ENCODE data around the gene PRG2. TPM values are rescaled to one million over a fixed set of nuclear protein-coding genes. Genes with fewer than 3 reads are reported as not detected.

PRG2 gene
- total RNA-seq, 1 donor = not detected

- TF ChIP-seq CTCF (IDR thresholded peaks at IDR 0.05; ENCODE audit: extremely low read depth, low read depth, low read length) = no peak
- no peaks in the 10 kb centered on the region for H3K9me3 ChIP-seq (ENCODE audit: low read depth, low read length)
- no peaks in the 10 kb centered on the region for H3K36me3 ChIP-seq (ENCODE audit: insufficient read depth, low read length)
- DNase-seq (ENCODE audit: insufficient read length, low spot score, missing footprints) = no peak
- peaks cover 10% of the 10 kb centered on the region for H3K27me3 ChIP-seq (ENCODE audit: insufficient read depth, low read length)
- H3K27ac ChIP-seq (ENCODE audit: low read depth, low read length) = no peak overlapping the region
- H3K4me3 ChIP-seq (ENCODE audit: insufficient read depth, low read length) = no peak overlapping the region
- H4K20me1 ChIP-seq (ENCODE audit: insufficient read depth, low read length) = no peaks in the 10 kb centered on the region
- no peaks in the 10 kb centered on the region for H3K79me2 ChIP-seq (ENCODE audit: insufficient read depth, low read length)
- H3K4me2 ChIP-seq (ENCODE audit: insufficient read depth, low read length) = peak overlapping the region; percentile 36
- H2AFZ ChIP-seq (ENCODE audit: low read length) = no peak overlapping the region
- no peaks in the 10 kb centered on the region for H3K4me1 ChIP-seq (ENCODE audit: insufficient read depth, low read length)
Observed at GRCh38 chr11:57357856-57358255, 32.6 kb downstream of the PRG2 start.

- no peaks in the 10 kb centered on the region for H3K36me3 ChIP-seq (ENCODE audit: insufficient read depth, low read length)
- H2AFZ ChIP-seq (ENCODE audit: low read length) = no peak overlapping the region
- no peaks in the 10 kb centered on the region for H3K79me2 ChIP-seq (ENCODE audit: insufficient read depth, low read length)
- no peaks in the 10 kb centered on the region for H3K9me3 ChIP-seq (ENCODE audit: low read depth, low read length)
- DNase-seq (ENCODE audit: insufficient read length, low spot score, missing footprints) = no peak
- peaks cover 14% of the 10 kb centered on the region for H3K27me3 ChIP-seq (ENCODE audit: insufficient read depth, low read length)
- H3K4me1 ChIP-seq (ENCODE audit: insufficient read depth, low read length) = no peaks in the 10 kb centered on the region
- TF ChIP-seq CTCF (IDR thresholded peaks at IDR 0.05; ENCODE audit: extremely low read depth, low read depth, low read length) = no peak
- no peak overlapping the region for H3K4me2 ChIP-seq (ENCODE audit: insufficient read depth, low read length)
- H3K27ac ChIP-seq (ENCODE audit: low read depth, low read length) = no peak overlapping the region
- no peak overlapping the region for H3K4me3 ChIP-seq (ENCODE audit: insufficient read depth, low read length)
- H4K20me1 ChIP-seq (ENCODE audit: insufficient read depth, low read length) = no peaks in the 10 kb centered on the region
Observed at GRCh38 chr11:57357310-57357709, 33.1 kb downstream of the PRG2 start.

- no peaks in the 10 kb centered on the region for H3K9me3 ChIP-seq (ENCODE audit: low read depth, low read length)
- no peaks in the 10 kb centered on the region for H3K36me3 ChIP-seq (ENCODE audit: insufficient read depth, low read length)
- peaks cover 8% of the 10 kb centered on the region for H3K27me3 ChIP-seq (ENCODE audit: insufficient read depth, low read length)
- H4K20me1 ChIP-seq (ENCODE audit: insufficient read depth, low read length) = no peaks in the 10 kb centered on the region
- no peaks in the 10 kb centered on the region for H3K79me2 ChIP-seq (ENCODE audit: insufficient read depth, low read length)
- H3K4me1 ChIP-seq (ENCODE audit: insufficient read depth, low read length) = no peaks in the 10 kb centered on the region
- no peak overlapping the region for H3K27ac ChIP-seq (ENCODE audit: low read depth, low read length)
- H3K4me3 ChIP-seq (ENCODE audit: insufficient read depth, low read length) = no peak overlapping the region
- H2AFZ ChIP-seq (ENCODE audit: low read length) = peak overlapping the region; percentile 5
- no peak overlapping the region for H3K4me2 ChIP-seq (ENCODE audit: insufficient read depth, low read length)
- no peak for TF ChIP-seq CTCF (IDR thresholded peaks at IDR 0.05; ENCODE audit: extremely low read depth, low read depth, low read length)
- no peak for DNase-seq (ENCODE audit: insufficient read length, low spot score, missing footprints)
Observed at GRCh38 chr11:57356268-57356667, 34.2 kb downstream of the PRG2 start.

GRCh38 chr11:57354699-57355098, 35.8 kb downstream of the PRG2 start:
- H2AFZ ChIP-seq (ENCODE audit: low read length) = no peak overlapping the region
- H3K4me3 ChIP-seq (ENCODE audit: insufficient read depth, low read length) = no peak overlapping the region
- no peaks in the 10 kb centered on the region for H3K36me3 ChIP-seq (ENCODE audit: insufficient read depth, low read length)
- no peak for TF ChIP-seq CTCF (IDR thresholded peaks at IDR 0.05; ENCODE audit: extremely low read depth, low read depth, low read length)
- no peak overlapping the region for H3K27ac ChIP-seq (ENCODE audit: low read depth, low read length)
- H4K20me1 ChIP-seq (ENCODE audit: insufficient read depth, low read length) = no peaks in the 10 kb centered on the region
- H3K27me3 ChIP-seq (ENCODE audit: insufficient read depth, low read length) = peaks cover 12% of the 10 kb centered on the region
- H3K79me2 ChIP-seq (ENCODE audit: insufficient read depth, low read length) = no peaks in the 10 kb centered on the region
- no peak overlapping the region for H3K4me2 ChIP-seq (ENCODE audit: insufficient read depth, low read length)
- peaks cover 2% of the 10 kb centered on the region for H3K9me3 ChIP-seq (ENCODE audit: low read depth, low read length)
- DNase-seq (ENCODE audit: insufficient read length, low spot score, missing footprints) = no peak
- H3K4me1 ChIP-seq (ENCODE audit: insufficient read depth, low read length) = peaks cover under 1% of the 10 kb centered on the region
